NCI-H2081 treated with DMSO at 0.1 percent for 48 hours (cell line): ENCODE data around the gene ALG2.

Experiments
- DNase-seq: peaks from one replicate; lab custom pipeline; 2025; lab: John Stamatoyannopoulos, UW

Gene ALG2

DNA sequence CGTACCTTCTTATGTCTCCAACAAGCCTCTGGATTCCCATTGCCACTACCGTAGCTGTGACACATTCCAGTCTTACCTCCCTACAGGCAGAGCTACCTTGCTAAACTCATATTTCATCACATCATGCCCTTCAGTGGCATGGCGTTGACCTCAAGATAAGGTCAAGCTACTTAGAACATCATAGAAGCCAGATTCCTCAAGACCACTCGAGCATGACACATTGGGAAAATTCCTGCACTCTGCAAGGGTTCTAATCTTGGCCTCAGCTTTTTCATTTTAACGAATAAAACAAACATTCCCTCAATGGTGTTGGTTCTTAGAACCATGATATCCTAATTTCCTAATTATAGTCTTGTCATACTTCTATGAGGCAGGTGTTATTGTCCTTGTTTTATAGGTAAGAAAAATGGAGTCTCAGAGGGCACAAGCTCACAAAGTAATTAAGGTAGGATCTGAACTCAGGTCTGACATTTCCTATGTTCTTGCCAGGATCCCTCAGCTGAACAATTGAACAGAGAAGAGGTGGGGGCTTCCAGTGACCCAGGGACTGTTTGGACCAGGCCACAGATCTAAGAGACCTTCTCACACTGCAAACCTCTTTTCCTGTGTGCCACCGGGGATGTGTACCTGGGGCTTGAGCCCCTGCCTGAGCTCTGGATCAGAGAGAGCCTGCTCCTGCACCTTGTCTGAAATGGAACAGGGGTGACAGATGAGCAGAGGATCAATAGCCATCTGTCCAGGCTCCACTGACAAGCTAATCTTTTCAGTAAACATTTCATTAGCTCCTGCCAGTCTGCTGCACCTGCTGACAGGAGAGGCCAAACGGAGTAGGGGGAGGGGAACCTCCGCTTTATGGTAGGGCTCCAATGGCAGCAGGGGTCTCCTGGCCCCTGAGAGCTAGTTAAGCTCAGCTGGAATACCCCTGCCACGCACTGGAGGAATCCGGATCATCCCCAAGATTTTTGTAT is 49.3 kb downstream of the ALG2 start:
- no peak for DNase-seq

DNA sequence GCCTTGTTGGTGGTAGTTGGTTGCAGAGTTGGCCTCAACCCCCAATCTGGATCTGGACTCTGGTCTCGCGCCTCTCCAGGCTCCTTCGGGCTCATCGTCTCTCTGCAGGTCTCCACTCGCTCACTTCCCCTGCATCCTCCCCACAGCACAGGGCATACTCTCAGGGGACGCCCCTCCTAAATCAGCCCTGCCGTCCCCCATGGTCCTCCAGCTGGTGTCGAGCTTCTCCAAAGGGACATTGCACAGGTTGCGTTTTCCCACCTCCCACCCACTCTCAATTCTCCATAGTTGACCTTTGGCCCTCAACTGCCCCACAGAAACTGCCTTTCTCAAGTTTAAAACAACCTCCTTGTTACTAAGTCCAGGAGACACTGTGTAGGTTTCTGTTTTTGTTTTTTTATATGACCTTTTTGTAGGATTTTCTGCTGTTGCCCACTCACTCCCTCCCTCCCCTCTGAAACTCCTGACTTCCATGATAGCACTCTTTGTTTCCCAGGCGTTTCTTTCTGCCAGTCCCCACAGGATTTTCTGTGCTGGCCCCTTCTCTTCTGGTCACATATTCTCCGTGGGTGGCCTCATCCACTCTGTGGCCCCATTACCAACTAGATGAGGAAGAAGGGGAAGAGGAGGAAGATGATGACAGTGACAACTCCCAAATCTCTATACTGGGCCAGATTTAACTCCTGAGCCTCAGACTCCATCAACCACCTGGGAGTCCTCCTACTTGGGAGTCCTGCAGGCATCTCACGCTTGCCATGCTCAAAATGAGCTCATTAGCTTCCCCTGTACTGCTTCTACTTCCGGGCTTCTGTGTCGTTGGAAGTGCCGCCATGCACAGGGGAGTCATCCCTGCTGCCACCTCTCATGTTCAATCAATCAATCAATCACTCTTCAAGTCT is 50.3 kb downstream of the ALG2 start:
- no peak for DNase-seq

DNA sequence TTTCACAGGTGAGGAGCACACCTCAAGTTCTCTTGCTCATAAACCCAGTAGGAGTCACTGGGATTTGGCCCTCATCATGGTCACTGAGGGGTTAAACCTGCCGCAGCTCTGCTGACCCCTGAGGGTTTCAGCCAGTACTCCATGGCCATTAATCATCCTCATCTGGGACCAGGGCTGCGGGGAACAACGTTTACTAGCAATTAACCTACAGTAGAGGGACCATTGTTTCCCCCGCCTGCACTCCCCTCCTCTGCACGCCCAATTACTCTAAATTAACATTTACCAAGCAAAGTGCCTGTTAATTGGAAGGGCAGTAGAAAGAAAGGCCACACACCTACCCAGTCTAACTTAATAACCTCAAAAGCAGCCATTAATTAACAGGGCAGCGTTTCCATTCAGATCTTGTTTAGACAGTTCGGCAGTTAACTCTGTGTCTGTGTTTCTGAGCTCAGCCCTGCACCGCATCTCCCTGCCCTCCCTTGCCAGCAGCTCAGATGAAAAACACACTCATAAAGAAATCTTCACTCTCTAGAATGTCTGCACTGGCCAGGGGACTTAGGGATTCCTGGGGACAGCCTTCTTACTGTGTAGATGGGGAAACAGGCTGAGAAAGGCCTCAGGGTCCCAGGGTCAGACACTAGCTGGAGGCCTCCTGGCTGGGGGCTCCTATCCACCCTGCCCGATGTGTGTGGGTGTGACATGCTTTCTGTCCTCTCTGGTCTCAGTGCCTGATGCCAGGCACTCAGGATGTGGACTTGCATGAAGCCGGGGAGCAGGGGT is 51.6 kb downstream of the ALG2 start:
- DNase-seq = peak; percentile 55

DNA sequence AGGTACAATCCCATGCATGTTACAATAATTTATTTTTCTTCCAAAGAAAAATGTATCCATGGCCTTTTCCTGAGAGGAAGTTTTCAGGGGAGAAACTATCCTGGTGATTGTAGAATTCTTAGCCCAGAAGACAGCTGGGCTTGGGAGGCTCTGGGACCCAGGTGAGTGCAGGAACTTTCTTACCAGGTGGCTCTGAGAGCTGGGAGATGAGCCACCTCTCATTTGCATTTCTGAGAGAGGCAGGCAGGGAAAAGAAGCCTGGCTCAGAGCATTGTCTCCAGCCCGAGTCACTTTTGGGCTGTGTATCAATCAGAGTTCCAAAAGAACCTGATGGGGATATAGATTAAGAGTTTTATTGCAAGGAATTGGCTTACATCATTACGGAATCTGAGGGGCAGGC is 52.7 kb downstream of the ALG2 start:
- no peak for DNase-seq

DNA sequence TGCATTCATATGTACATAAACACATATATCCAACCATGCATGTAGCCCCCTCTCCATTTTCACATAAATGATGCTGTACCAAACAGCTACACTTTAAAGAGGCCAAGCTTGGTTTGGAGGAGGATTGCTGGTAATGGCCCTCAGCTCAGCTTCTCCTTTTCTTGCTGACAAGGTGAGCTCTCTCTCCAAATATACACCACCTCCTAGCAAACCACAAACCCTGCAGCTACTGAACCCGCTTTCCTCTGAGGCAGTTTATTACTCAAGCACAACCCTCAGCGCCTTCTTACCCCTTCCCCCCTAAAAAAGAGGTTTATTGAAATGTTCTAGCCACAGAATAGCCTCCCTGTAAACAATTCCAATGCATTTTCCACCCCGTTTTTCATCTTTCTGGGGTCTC is 54.0 kb downstream of the ALG2 start:
- no peak for DNase-seq

DNA sequence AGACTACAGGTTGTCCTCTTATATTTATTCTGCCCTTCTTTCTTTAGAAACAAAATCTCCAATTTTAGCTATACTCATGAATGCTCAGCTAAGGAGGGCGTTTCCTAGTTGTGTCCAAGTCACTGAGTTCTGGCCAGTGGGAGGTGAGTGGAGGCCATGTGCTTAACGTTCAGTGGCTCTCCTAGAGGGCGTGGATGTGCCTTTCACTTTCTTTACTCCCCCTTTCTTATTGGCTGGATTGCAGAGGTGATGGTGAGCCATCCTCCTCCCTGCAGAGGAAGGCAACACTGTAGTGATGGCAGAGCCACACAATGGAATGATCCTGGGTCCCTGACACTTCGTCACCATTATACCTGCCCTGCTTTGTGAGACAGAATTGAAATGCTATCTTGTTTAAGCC is 54.6 kb downstream of the ALG2 start:
- no peak for DNase-seq
